GM12872 (cell line): ENCODE data around the gene PSRC1.

ENCODE experiments used
- CTCF ChIP-seq: IDR thresholded peaks from 3 replicates; pipeline ENCODE4 v1.5.1; 2011; ENCODE audit warnings: low read depth, mild to moderate bottlenecking, low read length, moderate library complexity; ENCODE audit not compliant: insufficient read depth

PSRC1 gene

GRCh38 chr1:109262231-109263055 lies 20.5 kb downstream of the PSRC1 start:
- TF ChIP-seq CTCF: no peak

GRCh38 chr1:109261578-109261977 lies 21.4 kb downstream of the PSRC1 start:
- no peak for TF ChIP-seq CTCF

- no peak for TF ChIP-seq CTCF
These were observed 21.9 kb downstream of the PSRC1 start for GRCh38 chr1:109261006-109261405.

- TF ChIP-seq CTCF: no peak
These were observed 23.0 kb downstream of the PSRC1 start for GRCh38 chr1:109259674-109260557.

- TF ChIP-seq CTCF: no peak
These were observed 24.2 kb downstream of the PSRC1 start for GRCh38 chr1:109258481-109259466.

- no peak for TF ChIP-seq CTCF
These were observed 25.1 kb downstream of the PSRC1 start for GRCh38 chr1:109257682-109258421.
